Measurements from ENCODE around the gene SYT2.

GRCh38 chr1:202567738-202568137, 142.5 kb downstream of the SYT2 start:
- TF ChIP-seq EZH2 (IDR thresholded peaks at IDR 0.05; ENCODE audit: borderline replicate concordance, low read depth, low read length, poor library complexity, severe bottlenecking): no peak
- TF ChIP-seq, protein P1, sequence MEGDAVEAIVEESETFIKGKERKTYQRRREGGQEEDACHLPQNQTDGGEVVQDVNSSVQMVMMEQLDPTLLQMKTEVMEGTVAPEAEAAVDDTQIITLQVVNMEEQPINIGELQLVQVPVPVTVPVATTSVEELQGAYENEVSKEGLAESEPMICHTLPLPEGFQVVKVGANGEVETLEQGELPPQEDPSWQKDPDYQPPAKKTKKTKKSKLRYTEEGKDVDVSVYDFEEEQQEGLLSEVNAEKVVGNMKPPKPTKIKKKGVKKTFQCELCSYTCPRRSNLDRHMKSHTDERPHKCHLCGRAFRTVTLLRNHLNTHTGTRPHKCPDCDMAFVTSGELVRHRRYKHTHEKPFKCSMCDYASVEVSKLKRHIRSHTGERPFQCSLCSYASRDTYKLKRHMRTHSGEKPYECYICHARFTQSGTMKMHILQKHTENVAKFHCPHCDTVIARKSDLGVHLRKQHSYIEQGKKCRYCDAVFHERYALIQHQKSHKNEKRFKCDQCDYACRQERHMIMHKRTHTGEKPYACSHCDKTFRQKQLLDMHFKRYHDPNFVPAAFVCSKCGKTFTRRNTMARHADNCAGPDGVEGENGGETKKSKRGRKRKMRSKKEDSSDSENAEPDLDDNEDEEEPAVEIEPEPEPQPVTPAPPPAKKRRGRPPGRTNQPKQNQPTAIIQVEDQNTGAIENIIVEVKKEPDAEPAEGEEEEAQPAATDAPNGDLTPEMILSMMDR (conservative IDR thresholded peaks at IDR 0.05; ENCODE audit: low read depth, low read length): no peak

Measured in A673 (cell line).